Femur (tissue), 1 donor: Measurements from ENCODE around the gene C10orf95.

Source experiments
- DNase-seq: peaks from one replicate; pipeline ENCODE4 v3.0.0-alpha.2; 2017

Gene C10orf95

DNA sequence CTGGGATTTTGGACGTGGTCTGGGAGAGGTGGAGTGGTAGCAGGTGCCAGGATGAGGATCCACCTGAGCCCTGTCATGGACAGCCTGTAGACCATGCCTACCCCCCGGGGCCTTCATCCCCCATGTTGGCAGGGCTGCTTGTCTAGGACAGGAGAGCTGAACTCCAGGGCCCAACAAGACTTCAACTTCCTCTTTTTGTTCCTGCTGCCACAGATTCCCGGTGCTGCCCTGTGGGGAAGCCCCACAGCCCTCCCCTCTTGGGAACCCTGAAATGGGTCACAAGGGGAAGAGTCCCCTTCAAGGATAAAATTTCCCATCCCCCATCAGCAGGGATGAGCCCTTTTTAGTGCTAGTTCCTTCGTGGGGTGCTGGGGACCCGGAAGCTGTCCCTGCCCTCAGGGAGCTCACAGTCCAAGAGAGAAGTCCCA, 17.7 kb downstream of the C10orf95 start:
- DNase-seq = no peak

DNA sequence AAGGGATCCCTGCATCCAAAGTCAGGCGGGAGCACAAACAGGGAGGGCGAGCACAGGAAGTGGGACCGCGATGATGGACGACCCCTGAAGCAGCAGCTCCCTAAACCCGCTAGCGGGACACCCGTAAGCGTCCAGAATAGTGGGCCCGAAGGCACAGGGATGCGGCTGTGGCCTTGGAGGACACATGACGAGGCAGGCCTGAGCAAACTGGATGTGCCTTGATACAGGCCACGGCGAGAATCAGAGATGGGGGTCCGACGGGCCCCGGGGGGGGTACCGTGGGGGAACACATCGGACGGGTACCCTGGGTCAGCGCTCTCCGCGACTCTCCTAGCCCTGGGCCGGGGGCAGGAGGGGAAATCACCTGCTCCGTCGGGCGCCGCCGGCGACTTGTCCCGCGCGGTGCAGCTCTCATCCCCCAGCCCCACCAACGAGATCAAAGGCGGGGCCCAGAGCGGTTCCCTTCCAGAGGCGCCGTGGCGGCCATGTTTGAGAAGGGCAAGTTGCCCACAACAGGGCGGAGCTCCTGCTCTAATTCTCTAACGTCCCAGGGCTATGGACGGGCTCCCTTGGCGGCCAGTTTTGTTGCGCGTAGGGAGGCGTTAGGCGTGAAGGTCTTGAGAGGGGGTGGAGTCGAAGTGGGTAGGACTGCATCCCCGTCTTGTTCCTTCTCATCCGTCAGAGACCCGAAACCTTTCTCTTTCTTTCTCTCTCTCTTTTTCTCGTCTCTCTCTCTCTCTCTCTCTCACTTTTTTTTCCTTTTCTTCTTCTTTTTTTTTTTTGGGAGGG, 19.0 kb downstream of the C10orf95 start, which contains the start of gene CUEDC2:
Gene CUEDC2 (minus strand): TSS at position 413 of the 789 bp plus-strand sequence. CDS start 7,386 bp downstream, outside the sequence.
- peak; percentile 98 for DNase-seq

DNA sequence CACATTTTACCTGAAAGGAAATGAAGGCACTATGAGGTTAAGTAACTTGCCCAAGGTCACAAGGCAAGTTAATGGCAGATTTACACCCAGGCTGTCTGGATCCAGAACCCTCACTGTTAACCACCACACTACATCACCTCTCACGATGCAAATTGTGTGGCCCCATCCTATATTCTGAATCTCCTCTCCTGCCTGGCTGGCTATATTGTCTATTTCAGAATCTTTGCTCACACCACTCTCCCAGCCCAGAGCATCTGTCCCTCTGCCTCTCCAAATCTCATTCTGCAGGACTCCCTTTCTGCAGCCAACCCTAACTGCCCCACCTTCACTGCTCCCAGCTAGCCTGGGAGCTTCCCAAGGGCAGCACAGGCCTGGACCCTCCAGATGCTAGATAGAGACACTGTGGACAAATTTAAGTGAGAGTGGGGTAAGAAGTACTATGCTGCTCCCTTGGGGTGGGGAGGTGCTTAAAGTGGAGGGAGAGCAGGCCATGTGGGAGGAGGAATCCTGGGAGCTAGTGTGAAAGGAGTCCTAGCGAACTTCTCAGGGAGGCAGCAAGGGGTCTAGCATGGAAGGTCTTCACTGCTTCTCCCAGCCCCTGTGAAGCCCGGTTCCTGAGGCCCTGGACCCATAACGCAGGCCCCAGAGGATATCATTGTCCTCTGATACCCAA, 19.8 kb downstream of the C10orf95 start:
- no peak for DNase-seq

DNA sequence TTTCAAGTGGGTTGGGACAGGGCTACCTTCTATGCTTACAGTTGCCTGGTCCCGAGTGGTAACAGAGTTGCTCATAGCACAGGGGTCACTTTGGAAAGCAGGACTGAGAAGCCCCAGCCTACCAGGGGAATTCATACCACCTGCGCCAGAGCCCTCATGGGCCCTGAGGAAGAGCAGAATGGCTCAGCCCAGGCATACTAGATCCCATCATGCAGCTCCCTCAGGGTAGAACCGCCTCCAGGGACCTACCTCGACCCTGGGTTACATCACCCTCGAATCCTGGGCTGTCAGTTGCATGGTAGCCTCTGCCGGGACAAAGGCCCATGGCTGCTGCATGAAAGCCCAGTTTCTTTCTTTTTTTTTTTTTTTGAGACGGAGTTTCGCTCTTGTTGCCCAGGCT, 21.9 kb downstream of the C10orf95 start:
- no peak for DNase-seq

DNA sequence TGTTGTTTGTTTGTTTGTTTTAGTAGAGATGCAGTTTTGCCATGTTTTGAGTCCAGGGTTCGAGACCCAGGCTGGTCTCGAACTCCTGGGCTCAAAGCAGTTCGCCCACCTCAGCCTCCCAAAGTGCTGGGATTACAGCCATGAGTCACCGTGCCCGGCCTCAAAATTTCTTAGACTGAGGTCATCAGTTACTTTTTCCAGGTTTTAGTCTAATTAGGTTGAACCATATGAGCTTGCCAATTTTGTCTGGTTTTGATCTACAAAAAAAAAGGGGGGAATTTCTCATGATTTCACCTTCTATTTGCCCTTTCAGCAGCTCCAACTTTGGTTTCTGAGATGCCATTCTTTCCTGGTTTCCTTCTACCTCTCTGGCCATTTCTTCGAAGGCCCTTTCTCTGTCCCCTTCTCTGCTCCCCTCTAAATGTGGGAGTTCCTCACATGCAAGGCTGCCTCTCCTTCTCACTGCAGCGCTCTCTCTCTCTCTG, 24.5 kb downstream of the C10orf95 start:
- no peak for DNase-seq

DNA sequence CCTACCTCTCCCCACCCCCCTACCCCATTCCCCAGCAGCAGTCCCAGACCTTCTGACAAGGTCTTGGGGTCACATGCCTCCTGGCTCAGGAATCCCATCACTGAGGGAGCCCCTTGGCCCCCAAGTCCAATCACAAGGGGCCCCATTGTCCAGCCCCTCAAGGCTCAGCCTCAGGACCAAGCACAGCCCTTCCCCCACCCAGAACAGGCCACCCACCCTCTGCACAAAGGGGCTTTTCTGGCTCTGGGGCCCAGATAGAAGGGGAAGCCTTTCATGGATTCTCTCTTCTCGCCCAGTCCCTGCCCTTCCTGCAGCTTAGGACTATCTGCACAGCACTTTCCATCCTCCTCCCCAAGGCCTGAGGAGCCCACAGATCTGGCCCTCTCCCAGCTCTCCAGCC, 25.9 kb downstream of the C10orf95 start:
- no peak for DNase-seq

DNA sequence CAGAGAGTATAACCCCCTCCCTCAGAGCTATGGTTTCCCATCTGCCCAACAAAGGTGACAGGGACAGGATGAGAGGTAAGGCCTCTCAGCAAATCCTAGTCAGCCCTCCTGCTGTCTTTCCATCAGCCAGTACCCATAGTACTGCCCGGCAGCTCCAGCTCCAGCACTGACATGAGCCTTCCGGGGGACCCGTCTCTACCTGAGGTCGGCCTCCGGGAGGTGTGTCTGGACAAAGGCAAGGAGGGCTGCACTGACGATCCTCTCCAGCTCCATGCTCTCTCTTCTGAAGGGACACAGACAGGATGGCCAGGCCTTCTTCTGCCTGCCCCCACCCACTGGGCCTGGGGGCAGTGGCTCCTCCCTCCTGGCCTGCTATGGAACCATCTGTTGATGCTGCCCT, 26.4 kb downstream of the C10orf95 start:
- DNase-seq = no peak

DNA sequence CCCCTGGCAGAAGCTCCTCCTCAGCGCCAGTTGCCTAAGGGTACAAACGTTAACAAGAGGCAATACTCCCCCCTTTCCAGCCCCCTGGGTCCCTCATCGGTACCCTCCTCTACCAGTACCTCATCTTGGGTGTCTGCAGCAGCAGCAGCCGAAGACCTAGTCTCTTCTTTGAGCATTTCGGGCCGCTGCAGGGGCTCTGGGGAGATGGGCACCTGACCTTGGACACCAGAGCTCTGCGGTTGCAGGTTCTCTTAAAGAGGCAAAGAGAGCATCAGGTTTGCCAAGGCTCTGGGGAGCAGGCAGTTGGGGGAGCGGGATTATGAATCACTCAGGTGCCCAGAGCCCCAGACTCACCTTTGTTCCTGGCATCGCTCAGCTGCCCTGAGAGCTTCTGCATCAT, 27.2 kb downstream of the C10orf95 start:
- DNase-seq = no peak

DNA sequence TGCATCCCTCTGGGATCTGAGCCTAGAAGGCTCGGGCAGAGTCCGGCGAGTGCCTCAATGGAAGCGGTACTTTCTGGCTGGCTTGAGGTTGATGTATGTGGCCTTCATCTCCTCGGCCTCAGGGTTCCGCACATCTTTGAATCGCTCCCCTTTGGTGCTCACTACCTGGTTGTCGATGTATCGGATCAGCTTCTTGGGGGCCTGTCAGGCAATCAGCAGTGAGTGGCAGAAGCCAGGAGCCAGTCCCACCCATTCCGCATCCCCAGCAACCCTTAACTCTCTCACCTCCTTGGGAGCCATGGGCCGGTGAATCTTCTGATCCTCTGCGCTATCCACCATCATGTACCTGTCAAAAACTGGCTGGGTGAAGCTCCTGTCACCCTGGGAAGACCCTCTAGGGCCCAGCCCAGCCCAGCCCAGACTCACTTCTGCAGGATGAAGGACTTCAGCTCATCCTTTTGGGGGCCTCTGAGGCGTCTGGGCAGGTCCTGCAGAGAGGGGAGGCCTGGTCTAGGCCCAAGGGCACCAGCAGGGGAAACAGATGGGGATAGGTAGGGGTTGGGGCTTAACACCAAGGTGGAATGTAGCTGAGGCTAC, 27.9 kb downstream of the C10orf95 start:
- no peak for DNase-seq

DNA sequence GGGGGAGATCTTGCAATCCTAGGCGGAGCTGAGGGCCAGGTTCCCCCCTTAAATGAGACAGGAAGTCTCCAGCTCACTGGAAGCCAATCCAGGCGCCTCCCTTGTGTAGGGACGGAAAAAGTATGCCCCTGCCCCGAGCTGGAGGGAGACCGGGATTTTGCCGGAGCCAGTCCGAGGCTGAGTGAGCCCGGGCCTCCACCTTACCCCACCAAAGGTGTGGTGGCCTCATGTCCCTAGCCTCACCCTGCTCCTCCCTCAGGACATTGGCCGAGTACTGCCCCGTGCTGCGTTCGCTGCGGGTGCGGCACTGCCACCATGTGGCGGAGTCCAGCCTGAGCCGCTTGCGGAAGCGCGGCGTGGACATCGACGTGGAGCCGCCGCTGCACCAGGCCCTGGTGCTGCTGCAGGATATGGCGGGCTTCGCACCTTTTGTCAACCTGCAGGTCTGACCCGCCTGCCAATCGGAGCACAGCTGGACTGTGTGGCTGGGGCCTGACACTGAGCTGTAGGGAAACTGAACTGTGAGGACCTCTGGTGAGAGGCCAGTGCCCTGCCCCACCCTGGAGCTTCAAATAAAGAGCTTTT, 28.7 kb downstream of the C10orf95 start:
- peak; percentile 82 for DNase-seq

DNA sequence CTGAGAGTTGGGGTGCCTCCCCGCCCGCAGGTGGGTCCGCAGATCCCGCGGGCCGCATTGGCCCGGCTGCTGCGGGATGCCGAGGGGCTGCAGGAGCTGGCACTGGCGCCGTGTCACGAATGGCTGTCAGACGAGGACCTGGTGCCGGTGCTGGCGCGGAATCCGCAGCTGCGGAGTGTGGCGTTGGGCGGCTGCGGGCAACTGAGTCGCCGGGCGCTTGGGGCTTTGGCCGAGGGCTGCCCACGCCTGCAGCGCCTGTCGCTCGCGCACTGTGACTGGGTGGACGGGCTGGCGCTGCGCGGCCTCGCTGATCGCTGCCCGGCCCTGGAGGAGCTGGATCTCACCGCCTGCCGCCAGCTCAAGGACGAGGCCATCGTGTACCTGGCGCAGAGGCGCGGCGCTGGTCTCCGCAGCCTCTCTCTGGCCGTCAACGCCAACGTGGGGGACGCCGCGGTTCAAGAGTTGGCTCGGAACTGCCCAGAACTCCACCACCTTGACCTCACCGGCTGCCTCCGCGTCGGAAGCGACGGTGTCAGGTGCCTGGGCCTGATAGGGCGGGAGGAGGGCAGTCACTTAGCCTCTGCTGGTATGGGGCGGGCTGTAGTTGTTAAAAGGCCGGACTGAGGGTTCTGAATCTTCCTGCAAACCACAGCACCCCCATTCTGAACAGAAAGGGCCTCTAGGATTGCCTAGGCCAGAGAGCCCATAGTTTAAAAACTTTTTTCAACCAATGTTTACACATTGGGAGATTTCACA, 29.4 kb downstream of the C10orf95 start:
- DNase-seq = no peak

DNA sequence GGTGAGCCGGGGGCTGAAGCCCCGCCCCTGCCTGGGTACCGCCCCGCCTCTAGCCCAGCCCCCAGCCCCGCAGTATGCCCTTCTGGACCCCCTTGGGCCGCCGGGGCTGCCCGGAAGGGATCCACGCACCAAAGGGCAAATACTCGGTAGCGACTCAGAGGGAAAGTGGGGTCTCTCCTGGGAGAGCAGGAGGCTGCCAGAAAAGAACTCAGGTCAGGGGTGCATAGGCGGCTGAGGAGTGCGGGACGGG, 29.9 kb downstream of the C10orf95 start:
- no peak for DNase-seq

DNA sequence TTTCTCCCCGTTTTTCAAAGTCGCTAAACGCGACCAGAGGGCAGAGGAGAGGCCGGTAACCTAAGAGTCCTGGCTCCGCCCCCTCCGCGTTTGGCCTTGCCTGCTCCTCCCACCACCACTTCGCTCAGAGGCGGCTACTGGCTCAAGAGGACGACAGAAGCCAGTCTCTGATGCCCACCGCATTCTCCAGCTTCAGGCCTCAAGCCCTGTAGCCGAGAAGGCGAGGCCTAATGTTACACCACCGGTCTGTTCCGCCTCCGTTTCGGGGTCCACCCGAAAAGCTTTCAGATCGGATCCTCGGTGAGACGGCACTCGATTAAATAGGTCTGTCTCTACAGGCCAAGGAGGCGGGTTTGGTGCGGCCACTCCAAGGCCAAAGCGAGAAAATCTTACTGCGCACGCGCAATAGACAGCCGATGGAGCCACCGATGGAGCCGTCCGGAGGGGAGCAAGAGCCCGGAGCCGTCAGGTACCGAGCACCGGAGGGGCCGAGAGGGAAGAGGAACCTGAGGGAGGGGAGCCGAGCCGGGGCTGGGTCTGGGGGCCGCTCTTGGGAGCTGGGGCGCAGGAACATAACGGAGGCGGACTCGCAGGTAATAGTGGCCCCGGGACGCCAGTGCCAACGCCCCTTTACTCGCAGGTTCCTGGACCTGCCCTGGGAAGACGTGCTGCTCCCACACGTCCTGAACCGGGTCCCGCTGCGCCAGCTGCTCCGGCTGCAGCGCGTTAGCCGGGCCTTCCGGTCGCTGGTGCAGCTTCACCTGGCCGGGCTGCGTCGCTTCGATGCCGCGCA, 30.4 kb downstream of the C10orf95 start, which contains the start of gene FBXL15:
Gene FBXL15 (plus strand): TSS at position 123 of the 793 bp plus-strand sequence. CDS start 294 bp downstream, at position 417.
- peak; percentile 98 for DNase-seq

DNA sequence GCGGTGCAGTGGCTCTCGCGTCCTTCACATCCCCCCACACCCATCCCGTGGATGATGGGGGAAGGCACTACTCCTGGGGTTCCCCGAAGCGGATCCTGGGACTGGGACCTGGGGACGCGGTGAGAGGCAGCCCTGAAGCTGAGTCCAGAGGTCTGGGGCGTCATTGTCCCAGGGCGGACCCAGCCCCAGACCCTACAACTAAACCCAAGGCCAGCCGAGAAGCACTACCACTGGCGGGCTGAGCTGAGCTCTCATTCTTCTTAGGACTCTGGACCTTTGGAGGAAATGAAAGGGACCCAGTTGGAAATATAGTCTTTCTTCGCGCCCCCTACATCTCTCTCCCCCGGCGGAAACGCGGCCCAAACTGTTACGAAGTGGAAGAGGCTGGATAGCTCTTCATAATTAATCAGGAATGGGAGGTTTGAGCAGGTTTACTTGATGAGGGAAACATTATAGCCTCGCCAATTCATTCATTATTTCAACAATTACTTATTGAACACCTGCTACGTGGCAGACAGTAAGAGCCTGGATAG, 31.1 kb downstream of the C10orf95 start:
- DNase-seq = no peak

DNA sequence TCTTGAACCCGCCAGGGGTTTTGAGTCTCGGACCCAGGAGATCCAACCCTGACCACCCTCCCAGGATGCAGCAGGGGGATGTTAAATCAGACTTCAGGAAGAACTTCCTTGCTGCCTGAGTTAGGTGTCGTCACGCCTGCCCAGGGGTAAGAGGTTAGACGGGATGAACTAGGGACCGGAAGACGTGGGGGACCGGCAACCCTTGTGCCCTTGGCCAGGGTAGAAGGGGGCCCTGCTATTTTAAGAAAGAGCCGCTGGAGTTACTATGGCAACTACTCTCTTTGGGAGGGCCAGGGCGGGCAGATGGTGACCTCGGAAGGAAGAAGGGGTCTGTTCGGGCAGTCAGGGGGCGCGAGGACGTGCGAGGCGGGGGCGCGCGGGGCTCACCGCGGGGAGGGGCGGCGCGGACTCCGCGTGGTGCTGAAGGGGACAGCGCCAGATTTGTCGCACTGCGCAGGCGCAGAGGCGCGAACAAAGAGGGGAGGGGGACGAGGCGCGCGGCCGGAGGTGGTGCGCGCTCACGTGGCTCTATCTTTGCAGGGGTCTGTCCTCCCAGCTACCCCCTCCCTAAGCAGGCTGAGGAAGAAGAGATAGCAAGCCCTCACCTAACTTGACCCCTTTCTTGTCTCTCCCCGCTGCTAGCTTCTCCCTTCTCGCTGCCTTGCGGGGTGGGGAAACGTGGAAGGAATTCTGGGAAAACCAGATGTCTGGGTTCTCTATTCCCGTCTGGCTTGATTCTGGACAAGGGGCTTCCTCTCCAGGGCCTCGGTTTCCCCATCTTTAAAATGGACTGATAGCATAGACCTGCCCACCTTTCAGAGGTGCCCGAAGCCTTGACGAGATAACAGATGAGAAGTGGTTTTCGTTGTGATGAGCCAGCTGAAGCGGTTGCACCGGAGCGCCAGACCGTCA, 31.8 kb downstream of the C10orf95 start:
- DNase-seq = peak; percentile 75

DNA sequence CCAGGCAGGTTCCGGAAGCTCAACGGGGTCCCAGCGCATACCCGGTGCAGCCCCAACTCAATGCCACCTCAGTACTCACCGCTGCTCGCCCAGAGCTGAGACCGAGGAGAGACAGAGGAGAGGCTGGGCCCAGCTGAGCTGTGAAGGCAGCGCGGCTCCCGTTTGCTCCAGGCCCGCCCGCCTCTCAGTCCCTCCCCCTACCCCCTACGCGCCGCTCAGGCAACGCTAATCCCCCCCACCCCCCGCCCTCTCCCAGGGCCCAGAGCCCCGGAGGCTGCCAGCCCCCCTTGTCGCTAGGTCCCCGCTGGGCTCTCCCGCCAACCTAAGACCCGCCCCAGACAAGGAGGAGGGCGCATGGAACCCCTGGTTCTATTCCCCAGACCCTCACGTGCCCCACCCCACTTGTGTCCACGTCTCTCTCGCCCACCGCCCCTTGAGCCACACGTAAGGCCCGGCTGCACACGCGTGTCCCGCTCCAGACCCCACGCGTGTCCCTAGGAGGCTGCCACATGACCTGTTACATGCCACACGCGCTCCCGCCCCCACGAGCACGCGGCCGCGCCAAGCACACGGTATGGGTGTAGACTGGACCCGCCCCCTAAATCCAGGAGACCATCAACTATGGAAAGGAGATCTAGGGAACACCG, 32.6 kb downstream of the C10orf95 start, which contains the start of gene PSD:
Gene PSD (minus strand): TSS at position 164 of the 647 bp plus-strand sequence. CDS start 1,747 bp downstream, outside the sequence.
- DNase-seq = no peak

DNA sequence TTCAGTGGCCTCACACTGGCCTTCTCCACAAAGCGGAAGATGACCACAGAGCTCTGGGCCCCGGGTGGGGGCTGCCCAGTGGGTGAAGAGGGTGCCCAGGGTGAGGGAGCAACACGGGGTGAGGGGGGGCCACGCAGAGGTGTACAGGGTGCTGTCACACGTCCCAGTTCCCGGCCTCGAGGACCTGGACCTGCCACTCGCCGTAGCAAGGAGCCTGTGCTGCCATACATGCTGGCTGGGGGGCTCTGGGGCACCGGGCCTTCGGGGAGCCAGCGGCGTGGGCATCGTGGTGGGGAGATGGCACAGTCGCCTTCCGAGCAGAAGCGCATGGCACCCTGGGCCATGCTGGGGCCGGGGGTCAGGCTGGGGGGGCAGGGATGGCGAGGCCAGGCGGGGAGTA, 34.6 kb downstream of the C10orf95 start:
- DNase-seq = no peak

DNA sequence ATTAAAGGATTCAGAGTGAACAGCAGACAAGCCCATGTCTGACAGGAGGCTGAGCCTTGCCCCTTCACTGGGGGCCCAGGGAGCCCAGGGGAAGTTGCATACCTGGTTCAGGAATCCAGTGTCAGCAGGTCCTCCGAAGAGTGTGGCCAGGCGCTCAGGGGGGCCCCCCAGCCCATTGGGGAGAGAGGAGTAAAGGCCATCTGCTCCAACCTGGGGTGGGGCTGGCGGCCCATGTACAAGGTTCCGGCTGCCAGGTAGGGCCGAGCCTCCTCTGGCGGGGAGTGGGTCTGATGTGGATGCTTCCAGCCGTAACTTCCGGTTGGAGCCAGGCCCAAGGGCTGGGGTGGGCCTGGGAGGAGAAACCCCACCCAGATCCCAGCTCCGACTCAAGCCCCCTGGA, 35.1 kb downstream of the C10orf95 start:
- DNase-seq = no peak

DNA sequence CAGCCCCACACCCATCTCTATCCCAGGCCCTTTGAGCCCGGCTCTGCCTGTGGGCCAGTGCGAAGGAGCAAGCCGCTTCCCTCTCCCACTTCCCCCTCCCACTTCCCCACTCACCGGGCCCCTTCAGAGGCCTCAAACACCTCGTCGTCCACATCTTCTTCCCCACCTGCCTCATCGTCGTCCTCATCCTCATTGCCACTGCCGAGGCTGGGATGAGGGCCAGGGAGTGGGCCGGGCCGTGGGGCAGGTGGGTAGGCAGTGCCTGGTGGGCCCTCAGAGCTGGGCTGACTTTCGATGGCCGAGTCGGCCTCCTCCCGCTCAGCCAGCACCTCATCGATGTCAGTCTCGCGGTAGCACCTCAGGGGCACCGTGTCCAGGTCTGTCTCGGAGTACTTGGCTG, 36.6 kb downstream of the C10orf95 start:
- no peak for DNase-seq
